Measurements from ENCODE around the gene TMEM87B.
A peak's percentile ranks its signal among the peaks of the same experiment; 100 is the strongest.

Gene TMEM87B

DNA sequence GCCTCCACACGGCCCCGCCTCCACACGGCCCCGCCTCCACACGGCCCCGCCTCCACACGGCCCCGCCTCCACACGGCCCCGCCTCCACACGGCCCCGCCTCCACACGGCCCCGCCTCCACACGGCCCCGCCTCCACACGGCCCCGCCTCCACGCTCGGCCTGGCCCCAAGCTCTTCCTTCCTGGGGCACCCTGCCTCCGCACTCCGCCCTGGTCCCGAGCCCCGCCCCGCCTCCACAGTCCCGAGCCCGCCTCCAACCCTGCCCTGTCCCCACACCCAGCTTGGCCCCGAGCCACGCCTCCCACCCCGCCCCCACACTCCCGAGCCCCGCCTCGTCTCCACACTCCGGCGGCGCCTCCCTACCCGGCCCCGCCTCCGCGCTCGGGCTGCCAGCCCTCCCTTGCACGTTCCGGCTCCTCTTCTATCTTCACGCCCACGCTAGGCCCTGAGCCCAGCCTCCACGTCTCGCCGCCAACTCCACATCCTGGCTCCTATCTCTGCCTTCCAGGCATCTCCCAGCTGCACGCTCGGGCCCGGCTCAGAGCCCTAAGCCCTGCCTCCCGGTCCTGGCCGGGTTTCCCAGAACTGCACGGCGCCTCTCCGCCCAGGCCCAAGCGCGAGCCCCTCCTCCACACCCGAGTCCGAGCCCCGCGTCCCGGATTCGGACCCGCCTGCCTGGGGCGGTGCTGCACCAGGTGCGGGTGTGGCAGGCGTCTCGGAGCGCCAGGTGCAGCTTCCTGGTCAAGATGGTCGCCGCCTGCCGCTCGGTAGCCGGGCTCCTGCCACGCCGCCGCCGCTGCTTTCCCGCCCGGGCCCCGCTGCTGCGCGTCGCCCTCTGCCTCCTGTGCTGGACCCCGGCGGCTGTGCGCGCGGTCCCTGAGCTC lies at the start of gene TMEM87B:
Gene TMEM87B, plus strand, starts transcription at position 423 of the 883 bp plus-strand sequence. Its CDS starts 323 bp downstream, at position 746.
- peak; percentile 85 for DNase-seq

GRCh38 chr2:112005406-112006075 lies 49.5 kb upstream of the TMEM87B start:
- no peak for DNase-seq

DNA sequence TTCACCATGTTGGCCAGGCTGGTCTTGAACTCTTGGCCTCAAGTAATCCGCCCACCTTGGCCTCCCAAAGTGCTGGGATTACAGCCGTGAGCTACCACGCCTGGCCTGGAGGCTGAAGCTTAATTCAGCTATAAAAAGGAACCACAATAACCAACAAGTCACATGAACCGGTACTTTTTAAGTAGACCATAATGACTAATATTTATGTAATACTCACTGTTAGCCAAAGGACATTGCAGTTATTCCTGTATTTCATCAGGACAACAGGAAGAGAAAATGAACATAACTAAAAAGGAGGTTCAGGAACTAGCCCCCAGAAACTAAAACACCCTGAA lies 49.0 kb upstream of the TMEM87B start:
- no peak for DNase-seq

DNA sequence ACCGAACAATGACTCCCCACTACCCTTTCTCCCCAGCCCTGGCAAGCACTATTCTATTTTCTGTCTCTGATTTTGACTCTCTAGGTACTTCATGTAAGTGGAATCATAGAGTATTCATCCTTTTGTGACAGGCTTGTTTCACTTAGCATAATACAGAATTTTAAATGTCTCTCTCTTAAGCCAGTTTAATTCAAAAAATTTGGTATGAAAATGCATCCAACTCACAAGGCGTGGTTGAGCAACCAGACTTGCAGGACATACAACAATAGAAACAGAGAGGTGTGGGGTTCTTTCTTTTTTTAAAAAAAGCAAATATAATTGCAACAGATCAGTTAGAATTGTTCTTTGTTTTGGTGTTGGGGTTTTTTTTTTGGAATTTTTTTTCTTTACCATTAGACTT lies 47.6 kb upstream of the TMEM87B start:
- DNase-seq, result no peak

GRCh38 chr2:112008910-112009485 lies 46.1 kb upstream of the TMEM87B start:
- DNase-seq, result no peak

GRCh38 chr2:112010751-112011150 lies 44.3 kb upstream of the TMEM87B start:
- DNase-seq, result no peak

- DNase-seq, result no peak
Observed at GRCh38 chr2:112012556-112012955, 42.5 kb upstream of the TMEM87B start.

GRCh38 chr2:112018846-112019245 lies 36.2 kb upstream of the TMEM87B start:
- no peak for DNase-seq

GRCh38 chr2:112019569-112019982 lies 35.5 kb upstream of the TMEM87B start:
- DNase-seq, result no peak

DNA sequence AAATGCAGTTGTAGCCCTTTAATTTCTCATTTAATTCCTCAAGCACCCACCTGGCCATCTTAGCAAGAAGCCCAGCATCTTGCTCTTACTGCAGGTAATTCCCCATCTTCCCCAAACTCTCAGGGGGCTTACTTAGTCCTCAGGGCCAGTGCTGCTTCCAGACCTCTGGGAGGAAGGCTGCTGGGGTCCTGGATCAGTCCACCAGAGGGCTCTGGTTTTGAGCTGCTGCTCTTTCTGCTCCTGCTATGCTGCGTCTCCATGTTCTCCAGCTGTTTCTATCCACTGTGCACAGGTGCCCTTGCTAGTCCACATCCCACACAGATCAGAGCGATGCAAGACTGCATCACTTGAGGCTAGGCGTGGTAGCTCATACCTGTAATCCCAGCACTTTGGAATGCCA lies 34.5 kb upstream of the TMEM87B start:
- DNase-seq, result no peak

DNA sequence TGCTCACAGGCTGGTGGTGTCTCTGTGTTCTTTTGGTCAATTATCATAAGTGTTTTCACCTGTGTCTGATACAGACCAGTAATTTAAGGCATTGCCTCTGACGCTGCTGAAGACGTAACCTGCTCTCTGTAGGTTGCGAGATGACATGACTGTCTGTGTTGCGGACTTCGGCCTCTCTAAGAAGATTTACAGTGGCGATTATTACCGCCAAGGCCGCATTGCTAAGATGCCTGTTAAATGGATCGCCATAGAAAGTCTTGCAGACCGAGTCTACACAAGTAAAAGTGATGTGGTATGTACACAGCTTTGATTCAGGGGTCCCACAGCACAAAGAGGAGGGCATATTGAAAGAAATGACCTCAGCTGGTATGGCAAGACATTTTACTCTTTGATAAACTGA lies 33.8 kb upstream of the TMEM87B start:
- DNase-seq, result no peak

DNA sequence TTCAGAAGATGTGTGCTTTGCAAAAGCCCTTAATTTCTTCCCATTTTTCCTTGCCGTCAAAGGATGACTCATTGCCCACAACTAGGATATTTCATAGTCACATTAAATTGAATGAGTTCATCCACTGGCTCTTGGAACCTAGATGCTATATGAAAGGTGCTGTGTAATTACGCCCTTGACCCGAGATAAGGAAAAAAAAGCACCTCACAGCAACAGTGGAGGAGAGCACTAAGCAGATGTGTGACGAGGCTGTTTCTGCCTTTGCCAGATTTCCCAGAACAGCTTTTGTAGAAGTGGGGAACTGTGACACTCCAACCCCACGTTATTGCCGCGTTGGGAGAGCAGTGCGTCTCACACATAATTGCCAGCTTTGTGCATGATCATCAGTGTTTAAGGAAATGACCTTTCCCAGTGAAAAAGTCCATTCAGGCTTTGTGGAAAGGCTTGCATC lies 33.3 kb upstream of the TMEM87B start:
- no peak for DNase-seq

DNA sequence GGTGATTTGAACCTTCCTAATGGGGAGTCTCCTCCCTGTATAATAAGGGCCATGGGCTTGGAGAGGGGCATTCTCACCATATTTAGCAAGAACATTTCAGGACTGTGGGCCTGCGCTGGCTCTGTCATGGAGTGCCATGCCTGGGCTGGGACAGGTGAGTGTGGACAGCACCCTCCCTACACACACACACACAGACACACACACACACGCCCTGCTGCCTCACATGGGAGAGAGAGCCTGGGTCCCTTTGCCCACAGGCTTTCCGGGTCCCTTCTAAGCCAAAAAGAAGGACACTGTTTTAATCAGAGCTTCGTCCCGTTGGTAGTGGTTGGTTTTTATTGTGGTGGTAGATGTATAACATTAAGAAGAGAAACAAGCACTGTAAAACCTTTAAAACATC lies 31.4 kb upstream of the TMEM87B start:
- no peak for DNase-seq

DNA sequence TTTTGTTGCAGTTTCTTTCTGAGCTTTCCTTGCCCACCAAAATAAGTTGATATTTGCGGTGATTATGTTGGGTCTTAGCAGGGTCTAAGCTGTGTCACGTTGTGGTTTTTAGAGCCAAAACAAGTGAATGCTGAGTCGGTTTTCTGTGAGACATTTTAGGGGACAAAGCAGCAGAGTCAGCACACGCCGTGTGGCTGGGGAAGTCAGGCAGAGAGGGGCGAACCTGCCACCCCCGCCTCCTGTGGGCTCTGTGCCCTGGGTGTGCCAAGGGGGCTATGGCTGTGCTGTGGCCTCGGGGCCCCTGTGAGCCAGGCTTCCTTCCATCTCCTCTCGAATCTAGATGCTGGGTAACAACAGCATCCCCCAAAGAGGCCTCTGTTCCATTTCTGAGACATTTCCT lies 30.8 kb upstream of the TMEM87B start:
- DNase-seq, result no peak

DNA sequence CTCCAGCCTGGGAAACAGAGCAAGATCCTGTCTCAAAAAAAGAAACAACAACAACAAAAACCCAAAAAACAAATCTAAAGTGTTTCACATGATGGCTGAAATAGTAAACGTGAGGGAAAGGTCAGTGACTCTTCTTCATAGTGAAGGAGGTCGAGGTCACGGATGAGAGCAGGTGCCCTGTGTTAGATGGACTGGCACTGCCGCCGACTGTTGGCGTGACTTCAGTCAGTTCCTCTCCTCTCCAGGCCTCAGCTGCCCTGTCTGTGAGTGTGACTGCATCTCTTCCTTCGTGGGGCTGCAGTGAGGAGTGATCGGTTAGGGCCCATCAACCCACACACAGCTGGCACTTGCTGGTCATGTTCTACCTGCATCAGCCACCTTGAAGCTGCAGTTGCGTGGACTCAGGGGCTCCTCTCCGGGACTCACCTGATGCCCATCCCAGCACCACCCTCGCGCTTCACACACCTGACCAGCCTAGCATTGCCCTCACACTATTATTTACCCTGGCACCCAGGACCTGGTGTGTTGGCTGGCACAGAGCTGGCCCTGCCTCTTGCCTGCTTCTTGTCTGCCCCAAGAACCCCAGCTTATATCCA lies 30.1 kb upstream of the TMEM87B start:
- no peak for DNase-seq

GRCh38 chr2:112026509-112026908 lies 28.6 kb upstream of the TMEM87B start:
- DNase-seq, result peak; percentile 55

DNA sequence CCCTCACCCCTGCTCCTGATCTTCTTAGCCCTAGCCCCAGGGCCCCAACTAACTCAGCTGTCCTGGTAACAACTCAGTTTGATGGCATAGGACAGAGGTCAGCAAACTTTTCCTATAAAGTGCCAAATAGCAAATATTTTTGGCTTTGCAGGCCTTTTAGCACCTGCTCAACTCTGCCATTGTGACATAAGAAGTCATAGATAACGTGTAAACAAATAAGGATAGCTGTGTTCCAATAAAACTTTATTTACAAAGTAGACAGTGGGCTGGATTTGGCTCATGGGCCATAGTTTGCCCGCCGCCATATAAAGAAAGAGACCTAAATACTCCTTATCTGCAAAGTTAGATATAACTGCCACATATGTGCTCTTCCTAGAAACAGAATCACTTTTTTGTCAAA lies 27.3 kb upstream of the TMEM87B start:
- DNase-seq, result no peak

DNA sequence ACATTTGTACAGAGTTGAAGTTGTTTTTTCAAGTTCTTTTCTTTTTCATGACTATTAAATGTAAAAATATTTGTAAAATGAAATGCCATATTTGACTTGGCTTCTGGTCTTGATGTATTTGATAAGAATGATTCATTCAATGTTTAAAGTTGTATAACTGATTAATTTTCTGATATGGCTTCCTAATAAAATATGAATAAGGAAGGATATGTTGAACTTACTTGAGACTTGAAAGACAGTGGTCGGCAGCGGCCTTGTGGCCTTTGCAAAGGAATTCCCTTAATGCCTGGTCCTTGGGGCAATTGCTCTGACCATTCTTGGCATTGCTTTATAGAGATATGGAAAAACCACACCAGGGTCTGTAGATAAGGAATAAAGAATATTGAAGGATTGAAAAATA lies 25.9 kb upstream of the TMEM87B start:
- DNase-seq, result no peak

GRCh38 chr2:112031473-112032223 lies 23.4 kb upstream of the TMEM87B start:
- peak; percentile 91 for DNase-seq

- DNase-seq, result no peak
Observed at GRCh38 chr2:112032224-112032586, 22.9 kb upstream of the TMEM87B start.

DNA sequence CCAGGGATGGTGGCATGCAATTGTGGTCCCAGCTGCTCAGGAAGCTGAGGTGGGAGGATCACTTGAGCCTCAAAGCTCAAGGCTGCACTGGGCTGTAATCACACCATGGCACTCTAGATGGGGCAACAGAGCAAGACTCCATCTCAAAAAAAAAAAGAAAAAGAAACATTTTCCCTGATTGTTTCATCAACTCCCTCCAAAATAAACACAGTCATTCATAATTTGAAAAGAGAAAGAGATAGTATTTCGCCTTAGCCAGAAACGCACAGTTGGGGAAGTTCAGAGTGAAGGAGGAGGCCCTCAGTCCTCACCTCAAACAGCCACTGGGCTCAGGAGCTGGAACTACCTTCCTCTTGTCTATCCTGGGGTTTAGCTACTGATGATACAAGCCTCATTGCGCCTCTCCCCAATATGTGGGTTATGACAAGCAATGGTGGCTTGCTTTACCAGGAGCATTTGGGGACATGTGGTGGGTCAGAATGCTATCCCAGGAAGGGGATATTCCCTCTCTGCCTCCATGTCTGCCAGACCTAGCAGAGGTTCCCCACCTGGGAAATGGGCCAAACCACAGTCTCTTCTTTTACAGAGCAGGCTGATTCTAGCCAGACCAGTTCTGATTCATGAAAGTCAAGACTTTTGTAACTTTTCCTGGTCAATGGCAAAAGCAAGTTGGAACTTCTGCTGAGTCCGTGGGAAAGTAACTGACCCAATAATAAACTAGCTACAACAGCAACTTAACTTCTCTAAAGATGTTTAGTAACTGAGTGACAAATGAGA lies 22.2 kb upstream of the TMEM87B start:
- DNase-seq, result no peak

DNA sequence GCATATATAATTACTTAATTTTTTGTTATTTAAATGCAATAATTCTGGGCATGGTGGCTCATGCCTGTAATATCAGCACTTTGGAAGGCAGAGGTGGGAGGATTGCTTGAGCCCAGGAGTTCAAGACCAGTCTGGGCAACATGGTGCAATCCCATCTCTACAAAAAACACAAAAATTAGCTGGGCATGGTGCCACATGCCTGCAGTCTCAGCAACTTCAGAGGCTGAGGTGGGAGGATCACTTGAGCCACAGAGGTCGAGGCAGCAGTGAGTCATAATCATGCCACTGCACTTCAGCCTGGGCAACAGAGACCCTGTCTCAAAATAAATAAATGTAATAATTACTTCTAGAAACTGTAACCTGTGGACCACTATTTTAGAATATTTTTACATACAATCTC lies 21.5 kb upstream of the TMEM87B start:
- no peak for DNase-seq
